Measurements from ENCODE around the gene DDX39A.

DDX39A gene

DNA sequence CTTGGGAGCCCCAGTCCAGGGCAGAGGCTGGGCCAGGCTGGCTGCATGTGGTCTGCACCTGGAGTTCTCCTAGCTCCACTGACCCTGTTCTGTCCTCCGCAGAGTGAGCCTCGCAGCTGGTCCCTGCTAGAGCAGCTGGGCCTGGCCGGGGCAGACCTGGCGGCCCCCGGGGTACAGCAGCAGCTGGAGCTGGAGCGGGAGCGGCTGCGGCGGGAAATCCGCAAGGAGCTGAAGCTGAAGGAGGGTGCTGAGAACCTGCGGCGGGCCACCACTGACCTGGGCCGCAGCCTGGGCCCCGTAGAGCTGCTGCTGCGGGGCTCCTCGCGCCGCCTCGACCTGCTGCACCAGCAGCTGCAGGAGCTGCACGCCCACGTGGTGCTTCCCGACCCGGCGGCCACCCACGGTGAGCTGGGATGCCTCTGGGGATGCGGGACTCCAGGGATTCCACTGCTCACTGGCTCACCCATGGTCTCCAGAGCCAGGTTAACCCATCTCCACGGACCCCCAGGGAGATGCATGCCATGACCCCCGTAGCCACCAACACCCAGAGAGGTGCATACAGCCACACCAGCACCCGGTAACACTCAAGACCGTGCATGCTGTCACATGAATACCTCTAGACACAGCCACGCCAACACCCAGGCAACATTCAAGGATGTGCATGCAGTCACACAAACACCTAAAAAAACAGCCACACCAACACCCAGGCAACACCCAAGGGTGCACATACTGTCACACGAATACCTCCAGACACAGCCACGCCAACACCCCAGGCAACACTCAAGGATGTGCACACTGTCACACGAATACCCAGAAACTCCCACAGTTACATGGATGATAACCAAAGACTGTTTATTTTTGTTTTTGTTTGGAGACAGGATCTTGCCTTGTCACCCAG is 22.1 kb upstream of the DDX39A start:
- Mint-ChIP-seq H3K9me3 (no peaks in the 10 kb centered on the region), H3K4me1 (peaks cover 35% of the 10 kb centered on the region), H3K27ac (peak overlapping the region; percentile 88), H3K27me3 (no peaks in the 10 kb centered on the region), H3K36me3 (ENCODE audit: low read depth) (peaks cover 21% of the 10 kb centered on the region), H3K4me3 (peak overlapping the region; percentile 2)
- ATAC-seq, result no peak
- no peak for DNase-seq

DNA sequence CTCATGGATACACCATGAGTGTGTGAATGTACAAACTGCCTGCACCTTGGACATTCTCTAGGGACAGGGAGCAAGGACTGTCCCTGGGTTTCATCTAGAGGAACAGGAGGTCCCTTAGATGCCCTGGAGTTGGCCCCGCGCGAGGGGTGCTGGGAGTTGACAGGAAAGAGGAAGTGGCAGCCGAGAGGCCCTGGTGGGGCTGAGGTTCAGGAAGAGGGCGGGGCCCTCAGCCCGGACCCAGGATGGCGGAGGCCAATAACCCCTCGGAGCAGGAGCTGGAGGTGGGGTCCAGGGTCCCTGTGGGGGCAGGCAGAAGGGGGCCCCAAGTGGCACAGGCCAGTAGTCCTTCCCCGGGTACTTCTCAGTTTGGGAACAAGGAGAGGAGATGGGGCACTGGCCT is 20.9 kb upstream of the DDX39A start:
- H3K36me3 Mint-ChIP-seq (ENCODE audit: low read depth), result peaks cover 17% of the 10 kb centered on the region
- H3K27me3 Mint-ChIP-seq, result no peaks in the 10 kb centered on the region
- no peaks in the 10 kb centered on the region for H3K9me3 Mint-ChIP-seq
- DNase-seq (peak; percentile 85), ATAC-seq (peak; percentile 91)
- peak overlapping the region; percentile 84 for H3K4me3 Mint-ChIP-seq
- peaks cover 39% of the 10 kb centered on the region for H3K4me1 Mint-ChIP-seq
- peak overlapping the region; percentile 88 for H3K27ac Mint-ChIP-seq

DNA sequence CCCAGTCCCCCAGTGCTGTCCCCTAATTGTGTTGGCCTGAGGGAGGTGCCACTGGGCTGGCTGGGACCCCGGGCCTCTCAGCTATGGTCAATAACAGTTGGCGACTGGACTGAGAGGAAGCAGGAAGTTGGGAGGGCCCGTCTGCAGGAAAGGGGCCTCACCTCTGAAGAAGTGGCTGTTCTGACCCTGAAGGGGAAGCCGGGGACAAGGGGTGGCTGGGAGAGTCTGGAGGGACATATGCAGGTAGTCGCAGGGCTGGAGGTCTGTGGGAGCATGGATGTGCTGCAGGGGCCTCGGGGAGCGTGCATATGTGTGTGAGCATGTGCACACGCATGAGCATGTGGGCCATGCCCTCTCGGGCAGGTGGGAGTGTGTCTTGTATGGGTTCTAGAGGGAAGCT is 19.9 kb upstream of the DDX39A start:
- H3K27me3 Mint-ChIP-seq, result no peaks in the 10 kb centered on the region
- peak overlapping the region; percentile 84 for H3K4me3 Mint-ChIP-seq
- peaks cover 50% of the 10 kb centered on the region for H3K4me1 Mint-ChIP-seq
- H3K9me3 Mint-ChIP-seq, result no peaks in the 10 kb centered on the region
- H3K36me3 Mint-ChIP-seq (ENCODE audit: low read depth), result peaks cover 10% of the 10 kb centered on the region
- ATAC-seq, result no peak
- no peak for DNase-seq
- peak overlapping the region; percentile 69 for H3K27ac Mint-ChIP-seq

DNA sequence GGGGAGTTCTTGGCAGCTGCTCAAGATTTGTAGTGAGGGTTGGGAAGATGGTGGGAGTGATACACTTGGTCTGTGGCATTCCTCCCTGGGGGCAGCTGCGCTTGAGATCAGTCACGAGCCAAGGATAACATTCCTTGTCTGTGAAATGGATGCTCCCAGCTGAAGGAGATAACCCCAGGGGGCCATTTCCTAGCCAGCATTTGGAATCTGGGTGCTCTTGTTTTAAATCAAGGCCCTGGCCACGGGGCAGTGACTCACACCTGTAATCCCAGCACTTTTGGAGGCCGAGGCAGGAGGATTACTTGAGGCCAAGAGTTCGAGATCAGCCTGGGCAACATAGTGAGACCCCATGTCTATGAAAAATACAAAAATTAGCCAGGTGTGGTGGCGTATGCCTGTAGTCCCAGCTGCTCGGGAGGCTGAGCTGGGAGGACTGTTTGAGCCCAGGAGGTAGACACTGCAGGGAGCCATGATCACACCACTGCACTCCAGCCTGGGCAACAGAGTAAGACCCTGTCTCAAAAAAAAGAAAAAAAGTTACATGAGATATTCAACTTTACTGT is 18.5 kb upstream of the DDX39A start:
- no peaks in the 10 kb centered on the region for H3K27me3 Mint-ChIP-seq
- no peak overlapping the region for H3K4me3 Mint-ChIP-seq
- H3K36me3 Mint-ChIP-seq (ENCODE audit: low read depth), result peaks cover under 1% of the 10 kb centered on the region
- H3K27ac Mint-ChIP-seq, result peak overlapping the region; percentile 35
- DNase-seq, result no peak
- no peaks in the 10 kb centered on the region for H3K9me3 Mint-ChIP-seq
- ATAC-seq, result no peak
- H3K4me1 Mint-ChIP-seq, result peaks cover 50% of the 10 kb centered on the region

DNA sequence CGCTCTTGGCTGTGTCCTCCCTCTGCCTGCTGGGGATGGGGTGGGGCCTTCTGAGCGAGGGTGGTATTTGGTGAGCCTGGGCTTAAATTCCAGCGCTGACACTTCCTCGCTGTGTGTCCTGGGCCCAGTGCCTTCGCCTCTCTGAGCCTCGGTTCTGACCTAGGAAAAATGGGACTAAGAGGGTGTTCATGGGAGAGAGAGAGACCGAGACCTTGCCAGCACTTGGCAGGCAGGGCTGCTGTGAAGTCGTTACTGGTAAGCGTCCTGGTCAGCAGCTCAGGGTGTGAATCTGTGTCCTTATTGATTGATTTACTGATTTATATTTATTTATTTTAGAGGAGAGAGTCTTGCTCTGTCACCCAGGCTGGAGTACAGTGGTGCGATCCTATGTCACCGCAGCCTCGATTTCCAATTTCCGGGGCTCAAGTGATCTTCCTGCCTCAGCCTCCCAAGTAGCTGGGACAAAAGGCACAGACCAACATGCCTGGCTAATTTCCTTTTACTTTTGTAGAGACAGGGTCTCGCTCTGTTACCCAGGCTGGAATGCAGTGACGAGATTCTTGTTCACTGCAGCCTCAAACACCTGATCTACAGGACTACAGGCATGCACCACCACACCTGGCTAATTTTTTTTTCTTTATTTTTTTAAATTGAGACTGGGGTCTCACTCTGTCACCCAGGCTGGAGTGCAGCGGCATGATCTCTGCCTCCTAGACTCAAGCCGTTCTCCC is 16.3 kb upstream of the DDX39A start:
- ATAC-seq, result no peak
- Mint-ChIP-seq H3K4me1 (peaks cover 58% of the 10 kb centered on the region), H3K27ac (no peak overlapping the region), H3K27me3 (peaks cover 4% of the 10 kb centered on the region), H3K9me3 (no peaks in the 10 kb centered on the region), H3K36me3 (ENCODE audit: low read depth) (no peaks in the 10 kb centered on the region), H3K4me3 (peak overlapping the region; percentile 80)
- no peak for DNase-seq

DNA sequence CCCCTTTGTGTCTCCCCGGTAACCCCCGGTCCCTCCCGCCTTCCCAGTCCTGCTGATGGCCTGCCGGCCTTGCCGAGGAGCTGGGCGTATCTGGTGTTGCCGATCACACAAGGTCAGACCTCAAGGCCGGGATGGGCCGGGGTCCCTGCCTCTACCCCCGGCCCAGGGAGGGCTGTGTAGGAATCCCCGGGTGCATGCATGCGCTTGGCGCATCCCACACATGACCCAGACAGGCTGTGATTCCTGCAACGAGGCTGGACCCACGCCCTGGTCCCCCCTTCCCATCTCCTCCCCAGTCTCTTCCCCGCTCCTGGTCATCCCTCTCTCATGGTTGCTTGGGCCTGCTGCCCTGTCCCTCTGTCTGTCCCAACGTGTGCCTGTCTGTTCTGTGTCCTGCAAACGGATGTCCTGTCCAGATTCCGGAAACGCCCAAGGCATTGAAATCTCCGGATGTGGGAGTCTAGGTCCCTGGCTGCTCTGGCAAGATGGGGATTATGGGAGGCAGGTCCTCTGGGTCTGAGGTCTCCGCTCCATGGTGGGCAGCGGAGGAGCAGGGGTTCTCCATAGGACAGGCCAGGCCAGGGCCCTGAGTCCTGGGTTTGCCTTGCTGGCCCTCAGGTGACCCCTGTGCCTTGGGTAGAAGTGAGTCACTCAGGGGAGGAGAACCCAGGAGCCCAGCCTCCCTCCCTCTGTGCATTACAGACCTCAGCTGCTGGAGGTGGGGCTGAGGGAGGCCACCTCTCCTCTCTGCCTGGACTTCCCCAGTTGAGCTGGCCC is 15.6 kb upstream of the DDX39A start:
- no peaks in the 10 kb centered on the region for H3K9me3 Mint-ChIP-seq
- DNase-seq (peak; percentile 60), ATAC-seq (peak; percentile 81)
- peak overlapping the region; percentile 80 for H3K4me3 Mint-ChIP-seq
- no peaks in the 10 kb centered on the region for H3K36me3 Mint-ChIP-seq (ENCODE audit: low read depth)
- peaks cover 50% of the 10 kb centered on the region for H3K4me1 Mint-ChIP-seq
- H3K27me3 Mint-ChIP-seq, result peaks cover 4% of the 10 kb centered on the region
- H3K27ac Mint-ChIP-seq, result peak overlapping the region; percentile 81

DNA sequence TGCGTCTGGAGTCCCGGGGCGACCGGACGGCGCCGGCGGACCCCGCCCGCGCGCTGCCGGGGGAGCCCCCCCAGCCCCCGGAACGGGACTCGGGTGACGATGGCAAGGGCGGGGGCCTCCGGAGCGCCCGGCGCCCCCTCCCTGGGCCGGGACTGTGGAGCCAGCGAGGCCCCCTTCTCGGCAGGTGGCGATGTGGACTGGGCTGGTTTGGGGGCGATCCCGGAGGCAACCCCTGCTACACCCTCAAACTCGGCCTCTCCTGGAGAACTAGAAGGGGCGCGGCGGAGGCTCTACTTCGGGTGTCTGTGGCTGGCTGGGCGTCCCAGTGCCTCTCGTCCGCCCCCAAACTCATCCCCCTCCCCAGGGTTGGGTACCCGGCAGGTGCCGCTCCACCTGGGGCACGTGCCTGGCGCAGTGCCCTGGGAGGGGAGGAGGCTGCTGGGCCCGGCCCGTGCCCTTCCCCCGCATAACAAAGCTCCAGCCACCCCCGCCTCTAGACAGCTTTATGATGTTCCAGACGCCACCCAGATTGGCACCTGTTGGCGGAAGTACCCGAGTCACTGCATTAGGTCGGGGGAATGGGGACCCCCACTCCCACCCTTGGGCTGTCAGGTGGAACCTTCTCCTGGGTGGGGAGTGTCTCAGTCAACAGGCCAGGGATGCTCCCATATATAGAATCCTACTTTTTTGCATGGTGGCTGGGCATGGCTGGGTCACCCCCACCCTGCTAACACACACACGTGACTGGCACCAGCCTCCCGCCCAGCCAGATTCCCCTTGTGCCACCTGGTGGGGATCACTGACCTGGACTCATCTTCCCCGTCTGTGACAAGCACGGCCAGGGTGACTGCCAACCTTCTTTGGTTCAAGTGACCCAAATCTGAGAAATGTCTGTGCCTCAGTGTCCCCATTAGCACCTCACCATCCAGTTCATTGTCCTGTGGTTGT is 14.7 kb upstream of the DDX39A start:
- peaks cover 43% of the 10 kb centered on the region for H3K4me1 Mint-ChIP-seq
- DNase-seq (peak; percentile 47), ATAC-seq (peak; percentile 37)
- peaks cover 4% of the 10 kb centered on the region for H3K27me3 Mint-ChIP-seq
- peak overlapping the region; percentile 81 for H3K27ac Mint-ChIP-seq
- H3K9me3 Mint-ChIP-seq, result no peaks in the 10 kb centered on the region
- peak overlapping the region; percentile 80 for H3K4me3 Mint-ChIP-seq
- no peaks in the 10 kb centered on the region for H3K36me3 Mint-ChIP-seq (ENCODE audit: low read depth)

DNA sequence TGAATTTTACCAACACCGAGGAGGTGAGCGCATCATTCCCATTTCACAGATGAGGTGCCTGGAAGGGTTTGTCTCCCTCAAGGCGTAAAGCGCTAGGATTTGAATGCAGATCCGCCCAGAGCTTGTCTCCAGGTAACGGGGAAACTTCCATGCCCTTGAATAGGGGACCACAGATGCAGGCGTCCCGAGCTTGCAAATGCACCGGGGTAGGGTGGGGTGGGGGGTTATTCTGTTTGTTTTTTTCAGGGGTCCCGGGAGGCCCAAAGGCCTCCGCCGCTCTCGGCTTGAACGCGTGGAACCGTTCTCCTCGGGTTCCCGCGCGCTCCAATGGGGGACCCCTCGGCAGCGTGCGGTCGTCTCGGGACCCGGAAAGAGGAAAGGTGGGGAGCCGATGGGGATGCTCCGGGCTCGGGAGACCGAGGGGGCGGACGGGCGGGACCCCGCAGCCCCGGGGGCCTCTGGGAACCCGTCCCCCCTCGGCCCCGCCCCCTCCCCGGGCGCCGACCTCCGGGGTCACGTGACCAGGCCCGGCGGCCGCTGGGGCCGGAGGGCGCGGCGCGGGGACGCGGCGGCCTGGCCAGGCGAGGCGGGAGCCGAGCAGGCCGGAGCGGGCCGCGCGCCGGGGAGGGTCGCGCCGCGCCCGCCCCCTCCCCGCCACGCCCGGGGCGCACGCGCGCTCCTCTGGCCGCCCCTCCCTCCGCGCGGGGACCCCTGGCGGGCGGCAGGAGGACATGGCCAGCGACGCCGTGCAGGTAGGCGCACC is 13.8 kb upstream of the DDX39A start, which contains the start of gene PKN1:
Gene PKN1, plus strand, starts transcription at position 516 of the 763 bp plus-strand sequence. Its CDS starts 216 bp downstream, at position 732.
- Mint-ChIP-seq H3K27ac (peak within 1 kb of the TSS; percentile 81), H3K9me3 (no peaks in the 10 kb centered on the region), H3K27me3 (peaks cover 4% of the 10 kb centered on the region), H3K4me1 (peaks cover 36% of the 10 kb centered on the region), H3K36me3 (ENCODE audit: low read depth) (no peaks in the 10 kb centered on the region), H3K4me3 (peak within 1 kb of the TSS; percentile 80)
- DNase-seq, result peak; percentile 76
- no peak for ATAC-seq

DNA sequence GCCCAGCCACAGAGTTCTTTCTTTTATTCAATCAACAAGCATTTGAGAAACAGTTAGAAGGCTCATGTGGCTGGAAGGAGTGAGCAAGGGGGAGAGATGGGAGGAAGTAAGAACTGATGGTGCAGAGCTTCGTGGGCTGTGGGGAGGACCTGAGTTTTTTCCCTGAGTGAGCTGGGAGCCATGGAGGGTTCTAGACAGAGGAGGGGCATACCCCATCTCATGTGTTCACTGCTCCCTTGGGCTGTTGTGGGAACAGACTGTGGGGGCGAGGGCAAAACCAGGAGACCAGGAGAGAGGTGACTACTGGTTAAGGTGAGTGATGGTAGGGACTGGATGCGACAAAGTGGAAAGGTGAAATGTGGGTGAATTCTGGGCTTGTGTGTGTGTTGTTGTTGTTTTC is 11.6 kb upstream of the DDX39A start:
- Mint-ChIP-seq H3K36me3 (ENCODE audit: low read depth) (no peaks in the 10 kb centered on the region), H3K9me3 (no peaks in the 10 kb centered on the region), H3K27ac (no peak overlapping the region), H3K4me1 (peaks cover 33% of the 10 kb centered on the region), H3K27me3 (peaks cover 4% of the 10 kb centered on the region), H3K4me3 (no peak overlapping the region)
- DNase-seq (no peak), ATAC-seq (no peak)

DNA sequence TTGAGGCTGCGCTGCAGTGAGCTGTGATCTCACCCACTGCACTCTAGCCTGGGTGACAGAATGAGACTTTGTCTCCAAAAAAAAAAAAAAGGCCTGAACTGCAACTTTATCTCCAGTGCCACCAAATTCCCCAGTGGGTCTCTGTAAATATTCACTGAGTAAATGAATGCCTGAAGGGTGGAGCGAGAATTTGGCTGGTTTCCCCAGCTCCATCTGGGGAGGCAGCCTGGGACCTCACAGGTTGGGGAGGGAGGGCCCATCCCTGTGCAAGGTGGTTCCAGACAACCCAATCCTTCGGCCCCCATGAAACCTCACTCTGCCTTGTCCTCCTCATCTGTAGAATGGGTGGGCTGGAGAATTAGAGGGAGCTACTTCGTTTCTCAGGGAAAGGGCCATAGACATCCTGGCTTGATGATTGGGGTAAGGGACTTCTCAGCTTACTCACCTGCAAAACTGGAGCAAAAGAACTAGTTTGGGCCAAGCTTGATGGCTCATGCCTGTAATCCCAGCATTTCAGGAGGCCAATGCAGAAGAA is 9.8 kb upstream of the DDX39A start:
- Mint-ChIP-seq H3K9me3 (no peaks in the 10 kb centered on the region), H3K36me3 (ENCODE audit: low read depth) (no peaks in the 10 kb centered on the region), H3K4me3 (no peak overlapping the region), H3K4me1 (peaks cover 18% of the 10 kb centered on the region), H3K27ac (no peak overlapping the region), H3K27me3 (peaks cover 4% of the 10 kb centered on the region)
- no peak for DNase-seq
- ATAC-seq, result no peak

DNA sequence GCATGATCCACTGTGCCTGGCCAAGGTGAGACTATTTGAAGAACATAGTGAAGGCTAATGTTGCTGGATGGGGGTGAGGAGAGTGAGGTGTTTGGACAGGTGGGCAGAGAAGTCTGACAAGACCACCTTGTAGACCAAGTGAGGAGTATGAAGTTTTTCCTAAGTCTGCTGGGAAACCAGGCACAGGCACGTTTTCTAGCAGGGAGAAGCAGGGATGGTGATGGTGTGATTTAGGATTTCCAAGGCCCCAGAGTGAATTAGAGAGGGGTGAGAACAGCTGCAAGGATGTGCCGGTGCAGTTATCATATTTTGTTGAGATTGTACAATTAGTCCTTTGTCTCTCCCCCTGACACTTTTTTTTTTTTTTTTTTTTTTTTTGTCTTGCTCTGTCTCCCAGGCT is 8.3 kb upstream of the DDX39A start:
- Mint-ChIP-seq H3K4me3 (no peak overlapping the region), H3K36me3 (ENCODE audit: low read depth) (no peaks in the 10 kb centered on the region), H3K9me3 (no peaks in the 10 kb centered on the region), H3K4me1 (peaks cover 13% of the 10 kb centered on the region), H3K27ac (no peak overlapping the region), H3K27me3 (peaks cover 4% of the 10 kb centered on the region)
- ATAC-seq (no peak), DNase-seq (no peak)

DNA sequence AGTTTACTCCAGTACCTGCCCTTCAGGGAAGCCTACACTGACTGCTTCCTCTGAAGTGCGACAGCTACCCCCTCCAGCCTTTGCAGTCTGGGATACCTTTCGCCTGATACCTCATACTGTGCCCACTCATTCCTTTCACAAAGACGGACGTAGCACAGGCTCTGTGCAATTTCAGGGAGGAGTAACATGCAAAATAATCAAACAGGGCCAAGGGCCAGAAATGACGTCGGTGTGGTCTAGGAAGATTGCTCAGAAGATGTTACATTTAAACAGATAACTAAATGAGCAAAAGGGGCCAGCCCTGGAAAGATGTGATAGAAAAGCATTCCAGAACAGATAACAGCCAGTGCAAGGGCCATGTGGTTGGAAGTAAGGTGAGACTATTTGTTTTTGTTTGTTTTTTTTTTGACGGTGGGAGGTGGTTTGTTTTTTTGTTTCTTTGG is 6.6 kb upstream of the DDX39A start:
- ATAC-seq, result no peak
- Mint-ChIP-seq H3K27ac (no peak overlapping the region), H3K9me3 (no peaks in the 10 kb centered on the region), H3K4me1 (peaks cover 2% of the 10 kb centered on the region), H3K36me3 (ENCODE audit: low read depth) (no peaks in the 10 kb centered on the region), H3K4me3 (no peak overlapping the region), H3K27me3 (peaks cover under 1% of the 10 kb centered on the region)
- DNase-seq, result no peak

DNA sequence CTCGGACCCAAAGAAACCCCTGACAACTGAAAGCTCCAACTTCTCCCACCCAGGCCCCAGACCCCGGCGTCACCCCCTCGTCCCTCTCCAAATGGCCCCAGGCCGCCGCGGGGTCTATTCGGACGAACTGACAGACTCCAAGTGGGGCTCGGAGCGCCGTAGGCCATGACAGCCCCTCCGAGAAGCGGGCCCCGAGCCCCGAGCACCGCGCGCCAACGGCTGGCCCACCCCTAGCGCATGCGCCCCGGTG is 360 bp downstream of the DDX39A start:
- peak overlapping the region; percentile 95 for H3K27ac Mint-ChIP-seq
- ATAC-seq (peak; percentile 75), DNase-seq (peak; percentile 89)
- peaks cover 5% of the 10 kb centered on the region for H3K9me3 Mint-ChIP-seq
- peaks cover 39% of the 10 kb centered on the region for H3K36me3 Mint-ChIP-seq (ENCODE audit: low read depth)
- H3K27me3 Mint-ChIP-seq, result peaks cover 2% of the 10 kb centered on the region
- peak overlapping the region; percentile 90 for H3K4me3 Mint-ChIP-seq
- H3K4me1 Mint-ChIP-seq, result peaks cover 43% of the 10 kb centered on the region

All from activated naive CD8-positive, alpha-beta T cell treated with anti-CD3 and anti-CD28 coated beads, Interleukin-2, amount 50 U/mL, for 24 hours (primary cell).